Activated effector memory CD4-positive, alpha-beta T cell treated with Interleukin-2 at 50 U/mL for 16 hours (primary cell): ENCODE measurements around the gene VRK3.

ENCODE experiments used
- DNase-seq: peaks from one replicate; pipeline ENCODE4 v3.0.0-alpha.2; 2020

The VRK3 gene

GRCh38 chr19:50026550-50026906, 1.4 kb upstream of the VRK3 start:
- no peak for DNase-seq

- peak; percentile 91 for DNase-seq
These were observed 800 bp upstream of the VRK3 start, which contains the start of gene ZNF473 for GRCh38 chr19:50025794-50026549. ZNF473 (plus strand) TSS chr19:50026005; CDS start chr19:50031083, 5,078 bp downstream.

- no peak for DNase-seq
These were observed 502 bp downstream of the VRK3 start for GRCh38 chr19:50024719-50025021.

GRCh38 chr19:50022823-50023222, 2.3 kb downstream of the VRK3 start:
- DNase-seq: no peak

- DNase-seq: no peak
These were observed 4.7 kb downstream of the VRK3 start for GRCh38 chr19:50020481-50020880.

GRCh38 chr19:50016225-50016807, 8.9 kb downstream of the VRK3 start:
- DNase-seq: no peak

- DNase-seq: no peak
These were observed 16.6 kb downstream of the VRK3 start for GRCh38 chr19:50008532-50008931.

- no peak for DNase-seq
These were observed 17.2 kb downstream of the VRK3 start for GRCh38 chr19:50007947-50008346.

- DNase-seq: no peak
These were observed 18.0 kb downstream of the VRK3 start for GRCh38 chr19:50007170-50007569.

- DNase-seq: no peak
These were observed 19.7 kb downstream of the VRK3 start for GRCh38 chr19:50005428-50005827.

- peak; percentile 9 for DNase-seq
These were observed 21.3 kb downstream of the VRK3 start for GRCh38 chr19:50003810-50004419.

GRCh38 chr19:50003254-50003788, 21.9 kb downstream of the VRK3 start:
- no peak for DNase-seq

GRCh38 chr19:50002386-50002960, 22.7 kb downstream of the VRK3 start:
- no peak for DNase-seq

- no peak for DNase-seq
These were observed 23.4 kb downstream of the VRK3 start for GRCh38 chr19:50001775-50002174.

- DNase-seq: no peak
These were observed 24.2 kb downstream of the VRK3 start for GRCh38 chr19:50000841-50001557.

GRCh38 chr19:50000038-50000840, 24.9 kb downstream of the VRK3 start:
- no peak for DNase-seq

GRCh38 chr19:49999371-50000010, 25.7 kb downstream of the VRK3 start:
- no peak for DNase-seq

- DNase-seq: no peak
These were observed 27.5 kb downstream of the VRK3 start for GRCh38 chr19:49997709-49998108.

GRCh38 chr19:49988433-49988832, 36.7 kb downstream of the VRK3 start:
- DNase-seq: no peak

GRCh38 chr19:49988007-49988406, 37.2 kb downstream of the VRK3 start:
- DNase-seq: no peak

- DNase-seq: peak; percentile 56
These were observed 37.9 kb downstream of the VRK3 start for GRCh38 chr19:49987159-49987698.
